Thyroid gland (tissue), 4 donors: ENCODE measurements around the gene WASF2.

Experiments used
- POLR2A ChIP-seq, 2 donors: fragments of 450-650 bp; IDR thresholded peaks; one replicate each; pipeline ENCODE4 v1.6.1; 2017; ENCODE audit warnings: antibody characterized with exemption in 2 of 2, mild to moderate bottlenecking in 2 of 2, moderate library complexity in 1 of 2
- TF ChIP-seq, protein P1 (sequence below), 6 experiments: fragments of 200-600 bp in 3 of 6; fragments of 450-650 bp in 3 of 6; sonication (generic) in 3 of 6; IDR thresholded peaks; one replicate each; pipeline ENCODE4 v1.5.1; 2016 to 2019; ENCODE audit warnings: antibody characterized with exemption in 6 of 6, mild to moderate bottlenecking in 2 of 6, inconsistent platforms in 1 of 6, moderate library complexity in 1 of 6

- TF ChIP-seq, protein P1, sequence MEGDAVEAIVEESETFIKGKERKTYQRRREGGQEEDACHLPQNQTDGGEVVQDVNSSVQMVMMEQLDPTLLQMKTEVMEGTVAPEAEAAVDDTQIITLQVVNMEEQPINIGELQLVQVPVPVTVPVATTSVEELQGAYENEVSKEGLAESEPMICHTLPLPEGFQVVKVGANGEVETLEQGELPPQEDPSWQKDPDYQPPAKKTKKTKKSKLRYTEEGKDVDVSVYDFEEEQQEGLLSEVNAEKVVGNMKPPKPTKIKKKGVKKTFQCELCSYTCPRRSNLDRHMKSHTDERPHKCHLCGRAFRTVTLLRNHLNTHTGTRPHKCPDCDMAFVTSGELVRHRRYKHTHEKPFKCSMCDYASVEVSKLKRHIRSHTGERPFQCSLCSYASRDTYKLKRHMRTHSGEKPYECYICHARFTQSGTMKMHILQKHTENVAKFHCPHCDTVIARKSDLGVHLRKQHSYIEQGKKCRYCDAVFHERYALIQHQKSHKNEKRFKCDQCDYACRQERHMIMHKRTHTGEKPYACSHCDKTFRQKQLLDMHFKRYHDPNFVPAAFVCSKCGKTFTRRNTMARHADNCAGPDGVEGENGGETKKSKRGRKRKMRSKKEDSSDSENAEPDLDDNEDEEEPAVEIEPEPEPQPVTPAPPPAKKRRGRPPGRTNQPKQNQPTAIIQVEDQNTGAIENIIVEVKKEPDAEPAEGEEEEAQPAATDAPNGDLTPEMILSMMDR (IDR thresholded peaks at IDR 0.05), result no peak
- no peak for TF ChIP-seq POLR2A (IDR thresholded peaks at IDR 0.05)
Observed at GRCh38 chr1:27423709-27424108, 66.3 kb downstream of the WASF2 start.
